Erythroblast (primary cell): ENCODE data around the gene CEP170.
"Not testable (repeated sequence)": the region's sequence is repeated elsewhere in the genome, so short reads cannot be mapped to it uniquely, and the experiment has no call there.

ENCODE experiments used
- GATA1 ChIP-seq: IDR thresholded peaks from 2 replicates; pipeline ENCODE4 v1.6.1; 2011; ENCODE audit warnings: low read depth, mild to moderate bottlenecking, control low read depth, low read length, moderate library complexity
- POLR2A ChIP-seq: IDR thresholded peaks from 2 replicates; pipeline ENCODE4 v1.6.1; 2011; ENCODE audit warnings: mild to moderate bottlenecking, low read length

DNA sequence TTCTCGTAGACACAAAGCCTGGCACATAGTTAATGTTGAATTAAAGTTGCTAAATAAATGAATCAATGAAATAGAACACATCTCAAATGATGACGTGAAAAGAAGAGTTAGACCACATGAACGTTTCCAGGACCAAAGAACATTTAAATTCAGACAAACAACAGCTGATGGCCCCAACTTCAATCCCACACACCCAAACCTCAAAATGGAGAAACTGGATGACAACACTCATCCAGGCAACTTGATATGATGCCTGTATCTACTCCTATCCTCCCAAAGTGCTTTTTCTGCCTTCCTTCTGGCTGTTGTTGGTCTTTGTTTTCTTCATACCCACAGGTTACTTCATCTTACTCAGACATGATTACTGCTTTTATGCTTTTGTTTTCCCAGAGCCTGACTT, 71.9 kb downstream of the CEP170 start:
- not testable (repeated sequence) for TF ChIP-seq POLR2A, GATA1
